H1 (cell line): ENCODE measurements around the gene SLC1A3. TPM values are rescaled to one million over a fixed set of nuclear protein-coding genes. Genes with fewer than 3 reads are reported as not detected.

Source experiments
- CTCF ChIA-PET: fragments of 300-600 bp; sonication (Branson Sonifier 250); formaldehyde crosslinking; loops from one replicate; lab custom pipeline; 2021; ENCODE audit not compliant: partially characterized antibody; lab: Charles Lee
- POLR2A ChIA-PET: fragments of 300-600 bp; sonication (Branson Sonifier 250); formaldehyde crosslinking; loops from one replicate; lab custom pipeline; 2021; ENCODE audit warnings: inconsistent platforms; ENCODE audit not compliant: partially characterized antibody; lab: Charles Lee
- DNase-seq, 2 experiments: peaks; one replicate each; pipeline versions ENCODE4 v3.0.0 to v3.0.0-alpha.2; 2010 to 2022; ENCODE audit warnings: low spot score in 2 of 2, low read depth in 1 of 2, mixed read lengths in 1 of 2
- FAIRE-seq: peaks from 2 replicates; lab custom pipeline; 2011; peaks lifted over from hg19 to GRCh38; lab: Jason Lieb, UNC
- H2AFZ ChIP-seq: 2 replicates; pipeline ENCODE4 v1.8.1; 2012; ENCODE audit warnings: low read length, inconsistent platforms
- H2AK5ac ChIP-seq: 2 replicates; pipeline ENCODE4 v1.6.1; 2013; ENCODE audit warnings: low read depth, low read length
- H2BK120ac ChIP-seq: replicated peaks from 2 replicates; pipeline ENCODE3; 2013; ENCODE audit warnings: low read depth, low read length, inconsistent platforms
- H2BK12ac ChIP-seq: 2 replicates; pipeline ENCODE4 v1.6.1; 2013; ENCODE audit warnings: low read depth, low read length
- H2BK15ac ChIP-seq: 2 replicates; pipeline ENCODE4 v1.6.1; 2013; ENCODE audit warnings: low read length
- H2BK20ac ChIP-seq: 2 replicates; pipeline ENCODE4 v1.6.1; 2013; ENCODE audit warnings: low read length
- H2BK5ac ChIP-seq: 2 replicates; pipeline ENCODE4 v1.6.1; 2013; ENCODE audit warnings: low read depth, low read length
- H3K14ac ChIP-seq: 2 replicates; pipeline ENCODE4 v1.6.1; 2013; ENCODE audit warnings: inconsistent platforms; ENCODE audit not compliant: insufficient read length
- H3K18ac ChIP-seq: 2 replicates; pipeline ENCODE4 v1.6.1; 2013; ENCODE audit warnings: low read length; ENCODE audit errors: extremely low read depth
- H3K23ac ChIP-seq: 2 replicates; pipeline ENCODE4 v1.6.1; 2013; ENCODE audit warnings: inconsistent platforms; ENCODE audit not compliant: insufficient read length
- H3K23me2 ChIP-seq: 2 replicates; pipeline ENCODE4 v1.6.1; 2013; ENCODE audit warnings: low read depth, low read length
- H3K27ac ChIP-seq: 2 replicates; pipeline ENCODE4 v1.6.1; 2011; ENCODE audit warnings: low read depth, low read length, inconsistent platforms
- H3K27me3 ChIP-seq, 4 experiments: replicated peaks in 1 of 4; 1 replicate in 1 of 4; 2 replicates in 3 of 4; pipeline versions ENCODE4 v1.6.1 to v1.8.1; 2011 to 2013; ENCODE audit warnings: low read length in 3 of 4, mild to moderate bottlenecking in 3 of 4, inconsistent platforms in 2 of 4, mixed read lengths in 2 of 4, moderate library complexity in 1 of 4; ENCODE audit not compliant: control insufficient read depth in 3 of 4, insufficient read depth in 3 of 4; ENCODE audit errors: extremely low read depth in 1 of 4
- H3K36me3 ChIP-seq, 4 experiments: 2 replicates each; pipeline versions ENCODE4 v1.6.1 to v1.8.1; 2011 to 2013; ENCODE audit warnings: mild to moderate bottlenecking in 4 of 4, low read length in 3 of 4, moderate library complexity in 2 of 4, control low read depth in 1 of 4, inconsistent platforms in 1 of 4; ENCODE audit not compliant: insufficient read depth in 4 of 4, control insufficient read depth in 2 of 4
- H3K4ac ChIP-seq: replicated peaks from 2 replicates; pipeline ENCODE3; 2013; ENCODE audit warnings: low read length, low read depth, mixed read lengths, inconsistent platforms; ENCODE audit not compliant: insufficient read length
- H3K4me1 ChIP-seq, 4 experiments: replicated peaks in 1 of 4; 1 replicate in 1 of 4; 2 replicates in 3 of 4; pipeline versions ENCODE4 v1.6.1 to v1.8.1; 2011 to 2013; ENCODE audit warnings: low read length in 3 of 4, inconsistent platforms in 2 of 4, mixed read lengths in 1 of 4; ENCODE audit not compliant: insufficient read depth in 4 of 4, control insufficient read depth in 3 of 4
- H3K4me2 ChIP-seq, 2 experiments: 2 replicates each; pipeline versions ENCODE4 v1.6.1 to v1.8.1; 2011 to 2013; ENCODE audit warnings: low read depth in 2 of 2, low read length in 2 of 2, control low read depth in 1 of 2, inconsistent platforms in 1 of 2, mild to moderate bottlenecking in 1 of 2; ENCODE audit not compliant: insufficient read depth in 1 of 2
- H3K4me3 ChIP-seq, 4 experiments: fragments of 200-600, 300-600 bp in 1 of 4; sonication (generic), shearing (Covaris generic), sonication (Bioruptor Twin) in 1 of 4; 2 replicates each; pipeline versions ENCODE4 v1.5.1 to v1.8.1; 2011 to 2016; ENCODE audit warnings: low read length in 4 of 4, low read depth in 3 of 4, control low read depth in 2 of 4, inconsistent platforms in 2 of 4, mild to moderate bottlenecking in 2 of 4, mixed read lengths in 1 of 4, moderate library complexity in 1 of 4; ENCODE audit not compliant: insufficient read depth in 2 of 4; ENCODE audit errors: extremely low read depth in 1 of 4
- H3K56ac ChIP-seq: replicated peaks from 2 replicates; pipeline ENCODE3; 2013; ENCODE audit warnings: low read depth, mild to moderate bottlenecking, mixed read lengths, low read length, inconsistent platforms; ENCODE audit not compliant: insufficient read length
- H3K79me1 ChIP-seq: 2 replicates; pipeline ENCODE4 v1.6.1; 2013; ENCODE audit warnings: low read depth, low read length, control low read depth
- H3K79me2 ChIP-seq, 2 experiments: 2 replicates each; pipeline versions ENCODE4 v1.6.1 to v1.8.1; 2012 to 2013; ENCODE audit warnings: low read length in 2 of 2, mild to moderate bottlenecking in 2 of 2, inconsistent platforms in 1 of 2; ENCODE audit not compliant: insufficient read depth in 2 of 2, control insufficient read depth in 1 of 2
- H3K9ac ChIP-seq, 4 experiments: replicated peaks in 1 of 4; 1 replicate in 1 of 4; 2 replicates in 3 of 4; pipeline versions ENCODE4 v1.6.1 to v1.8.1; 2011 to 2013; ENCODE audit warnings: low read depth in 3 of 4, low read length in 3 of 4, control low read depth in 2 of 4, mild to moderate bottlenecking in 2 of 4, moderate library complexity in 2 of 4, inconsistent platforms in 1 of 4; ENCODE audit errors: extremely low read depth in 1 of 4
- H3K9me3 ChIP-seq, 2 experiments: 2 replicates each; pipeline versions ENCODE4 v1.6.1 to v1.8.1; 2012 to 2013; ENCODE audit warnings: mild to moderate bottlenecking in 2 of 2, moderate library complexity in 2 of 2, control low read depth in 1 of 2, inconsistent platforms in 1 of 2, low read depth in 1 of 2, low read length in 1 of 2, mixed read lengths in 1 of 2; ENCODE audit not compliant: insufficient read depth in 2 of 2
- H4K20me1 ChIP-seq, 2 experiments: replicated peaks in 1 of 2; 2 replicates each; pipeline versions ENCODE3 to v1.8.1; 2011 to 2013; ENCODE audit warnings: inconsistent platforms in 2 of 2, low read length in 2 of 2, mild to moderate bottlenecking in 1 of 2; ENCODE audit not compliant: insufficient read depth in 2 of 2, control insufficient read depth in 1 of 2
- H4K5ac ChIP-seq: 2 replicates; pipeline ENCODE4 v1.6.1; 2013; ENCODE audit warnings: low read length, low read depth, mixed read lengths, inconsistent platforms; ENCODE audit not compliant: insufficient read length
- H4K8ac ChIP-seq: 2 replicates; pipeline ENCODE4 v1.8.0; 2013; ENCODE audit warnings: mild to moderate bottlenecking, moderate library complexity, low read length, inconsistent platforms; ENCODE audit not compliant: insufficient read depth; ENCODE audit errors: extremely low read depth
- H4K91ac ChIP-seq: replicated peaks from 2 replicates; pipeline ENCODE3; 2013; ENCODE audit warnings: low read length, mixed read lengths, inconsistent platforms; ENCODE audit not compliant: insufficient read length
- CBX5 ChIP-seq: fragments of 300-800, 300-1000 bp; sonication (generic); IDR thresholded peaks from 2 replicates; pipeline ENCODE4 v1.7.1; 2016; ENCODE audit warnings: antibody characterized with exemption, low read length, low read depth
- HDAC2 ChIP-seq, 2 experiments: fragments of 300-600 bp in 1 of 2; sonication (generic) in 1 of 2; IDR thresholded peaks; 2 replicates each; pipeline ENCODE4 v1.6.1; 2011 to 2012; ENCODE audit warnings: low read depth in 2 of 2, low read length in 2 of 2, mild to moderate bottlenecking in 2 of 2, moderate library complexity in 2 of 2, borderline replicate concordance in 1 of 2, inconsistent platforms in 1 of 2
- MAFK ChIP-seq: IDR thresholded peaks from 2 replicates; pipeline ENCODE4 v1.6.1; 2012; ENCODE audit warnings: low read depth, mild to moderate bottlenecking, improper control_type of control experiment, low read length
- NANOG ChIP-seq: IDR thresholded peaks from 2 replicates; pipeline ENCODE4 v1.6.1; 2011; ENCODE audit warnings: low read length, low read depth, mild to moderate bottlenecking, inconsistent platforms; ENCODE audit not compliant: insufficient read depth, poor library complexity, severe bottlenecking
- SUZ12 ChIP-seq: fragments of 200-600 bp; sonication (generic); IDR thresholded peaks from 2 replicates; pipeline ENCODE4 v1.6.1; 2012; ENCODE audit warnings: mild to moderate bottlenecking, inconsistent platforms, low read length, moderate library complexity, mixed read lengths
- TAF1 ChIP-seq: IDR thresholded peaks from 2 replicates; pipeline ENCODE4 v1.6.1; 2011; ENCODE audit warnings: mild to moderate bottlenecking, low read depth, low read length
- TBP ChIP-seq: IDR thresholded peaks from 2 replicates; pipeline ENCODE4 v1.6.1; 2011; ENCODE audit warnings: low read depth, low read length, improper control_type of control experiment
- TCF12 ChIP-seq: IDR thresholded peaks from 2 replicates; pipeline ENCODE4 v1.6.1; 2011; ENCODE audit warnings: low read depth, mild to moderate bottlenecking, low read length
- ZNF274 ChIP-seq: IDR thresholded peaks from 2 replicates; pipeline ENCODE4 v1.7.0; 2012; ENCODE audit warnings: low read length, borderline replicate concordance; ENCODE audit errors: extremely low read depth
- WGBS, 2 experiments: shearing (Covaris generic) in 1 of 2; methylation state at CpG; one replicate each; pipeline versions ENCODE4 v1.1.6 to v1.1.7; 2013 to 2015; ENCODE audit warnings: low lambda C conversion rate in 2 of 2, mixed read lengths in 2 of 2, inconsistent platforms in 1 of 2, low coverage in 1 of 2, missing lambda C conversion rate in 1 of 2; ENCODE audit not compliant: insufficient replicate concordance in 2 of 2, insufficient coverage in 1 of 2, insufficient read length in 1 of 2; ENCODE audit errors: extremely low coverage in 1 of 2, missing lambda C conversion rate in 1 of 2; 5-methylcytosine and 5-hydroxymethylcytosine counted together
- polyA plus RNA-seq, 7 experiments: library from polyadenylated mRNA; depleted of rRNA in 3 of 7; stranded (reverse) in 5 of 7; unstranded in 2 of 7; fragments of >200 nt in 5 of 7; fragments of 200-250 nt in 2 of 7; gene quantifications; 1 replicate in 5 of 7; 2 replicates in 1 of 7; 4 replicates in 1 of 7; pipeline versions ENCODE4 v1.2.1 to v1.2.3, GENCODE V29; 2011 to 2013; ENCODE audit warnings: missing spikeins in 2 of 7, mixed read lengths in 2 of 7
- total RNA-seq: library from RNA; stranded (reverse); fragmentation: NEBNext Ultra II Directional; extraction: Animal tissue kit (Norgen Biotek cat#: 25700); gene quantifications from 2 replicates; pipeline ENCODE4 v1.2.1, GENCODE V29; 2021
- TF ChIP-seq, protein P1 (sequence below): IDR thresholded peaks from 2 replicates; pipeline ENCODE4 v1.6.1; 2012; ENCODE audit warnings: low read length, inconsistent platforms
- TF ChIP-seq, protein P2 (sequence below): IDR thresholded peaks from 2 replicates; pipeline ENCODE4 v1.6.1; 2012; ENCODE audit warnings: inconsistent platforms

SLC1A3 gene
- total and polyA plus RNA-seq, 2 of the 8 experiments (the other 6 are each of a cell fraction or from before 2014, with no cell fraction given), result 26.7 to 35.3 TPM

DNA sequence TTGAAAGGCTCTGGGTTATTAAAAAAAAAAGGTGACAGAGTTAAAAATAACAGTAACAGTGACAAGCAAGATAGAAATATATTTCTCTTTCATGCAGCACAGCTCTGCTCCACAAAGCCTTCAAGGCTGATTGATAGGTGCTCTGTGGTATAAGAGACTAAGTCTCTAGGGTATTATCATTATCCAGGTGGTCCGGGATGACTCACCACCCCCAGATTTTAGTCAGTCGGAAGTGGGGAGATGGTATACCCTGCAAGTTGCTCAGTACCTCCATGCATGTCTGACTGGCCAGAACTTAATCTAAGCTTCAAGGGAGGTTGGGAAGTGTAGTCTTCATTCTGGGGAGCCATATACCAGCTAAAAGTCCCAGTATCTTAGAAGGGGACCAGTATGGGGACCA lies 76.1 kb downstream of the SLC1A3 start:
- DNase-seq (no peak), FAIRE-seq (no peak)
- Histone ChIP-seq H4K91ac (no peak overlapping the region), H3K4me1 (no peaks in the 10 kb centered on the region), H3K4me2 (no peak overlapping the region), H3K27ac (no peak overlapping the region), H3K9ac (no peak overlapping the region), H3K4ac (no peak overlapping the region), H3K14ac (no peak overlapping the region), H2BK5ac (no peak overlapping the region), H2BK120ac (no peak overlapping the region), H3K4me3 (no peak overlapping the region), H3K23ac (no peak overlapping the region), H4K20me1 (no peaks in the 10 kb centered on the region), H3K23me2 (no peaks in the 10 kb centered on the region), H3K79me1 (no peaks in the 10 kb centered on the region), H3K9me3 (no peaks in the 10 kb centered on the region), H4K5ac (no peak overlapping the region), H3K18ac (no peak overlapping the region), H3K27me3 (no peaks in the 10 kb centered on the region), H2AK5ac (no peak overlapping the region), H3K56ac (no peak overlapping the region), H2BK12ac (no peak overlapping the region), H4K8ac (no peak overlapping the region), H2BK20ac (no peak overlapping the region), H3K79me2 (no peaks in the 10 kb centered on the region), H2BK15ac (no peak overlapping the region), H2AFZ (no peak overlapping the region), H3K36me3 (peaks cover 0 to 10% (median 1%) of the 10 kb centered on the region in 4 experiments; a peak in 3 of 8 replicates)
- ChIA-PET CTCF (interaction anchor here (1.1 to 3.1 kb wide), 2 partner anchors 10 to 13 kb away, joined by 3 to 17 read pairs; no protein-coding TSS in a partner anchor), POLR2A (no interaction called here)
- 94% methylated on average over 2 of the region's 2 CpGs; no CpG with 5 or more reads in 1 of the 2 experiments for WGBS, 2 experiments
- TF ChIP-seq ZNF274, result no peak
- TF ChIP-seq HDAC2 (IDR thresholded peaks at IDR 0.05; ENCODE audit: borderline replicate concordance in 1 of 2, low read depth in 2 of 2, low read length in 2 of 2), result no peak
- no peak for TF ChIP-seq SUZ12
- TF ChIP-seq, protein P1, sequence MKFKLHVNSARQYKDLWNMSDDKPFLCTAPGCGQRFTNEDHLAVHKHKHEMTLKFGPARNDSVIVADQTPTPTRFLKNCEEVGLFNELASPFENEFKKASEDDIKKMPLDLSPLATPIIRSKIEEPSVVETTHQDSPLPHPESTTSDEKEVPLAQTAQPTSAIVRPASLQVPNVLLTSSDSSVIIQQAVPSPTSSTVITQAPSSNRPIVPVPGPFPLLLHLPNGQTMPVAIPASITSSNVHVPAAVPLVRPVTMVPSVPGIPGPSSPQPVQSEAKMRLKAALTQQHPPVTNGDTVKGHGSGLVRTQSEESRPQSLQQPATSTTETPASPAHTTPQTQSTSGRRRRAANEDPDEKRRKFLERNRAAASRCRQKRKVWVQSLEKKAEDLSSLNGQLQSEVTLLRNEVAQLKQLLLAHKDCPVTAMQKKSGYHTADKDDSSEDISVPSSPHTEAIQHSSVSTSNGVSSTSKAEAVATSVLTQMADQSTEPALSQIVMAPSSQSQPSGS, result no peak
- no peak for TF ChIP-seq TAF1
- no peak for TF ChIP-seq CBX5
- no peak for TF ChIP-seq NANOG
- no peak for TF ChIP-seq TCF12
- TF ChIP-seq MAFK, result no peak
- no peak for TF ChIP-seq TBP
- TF ChIP-seq, protein P2, sequence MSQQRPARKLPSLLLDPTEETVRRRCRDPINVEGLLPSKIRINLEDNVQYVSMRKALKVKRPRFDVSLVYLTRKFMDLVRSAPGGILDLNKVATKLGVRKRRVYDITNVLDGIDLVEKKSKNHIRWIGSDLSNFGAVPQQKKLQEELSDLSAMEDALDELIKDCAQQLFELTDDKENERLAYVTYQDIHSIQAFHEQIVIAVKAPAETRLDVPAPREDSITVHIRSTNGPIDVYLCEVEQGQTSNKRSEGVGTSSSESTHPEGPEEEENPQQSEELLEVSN, result no peak
